Parathyroid adenoma (tissue), 2 donors: ENCODE results near the gene C14orf132.

Experiments used
- H2AFZ ChIP-seq: fragments of 300-600 bp; sonication (generic); one replicate; pipeline ENCODE4 v1.7.0; 2017; ENCODE audit warnings: antibody characterized with exemption, mild to moderate bottlenecking
- H3K27ac ChIP-seq: fragments of 300-600 bp; sonication (generic); one replicate; pipeline ENCODE4 v1.7.0; 2017
- H3K27me3 ChIP-seq: fragments of 300-600 bp; sonication (generic); one replicate; pipeline ENCODE4 v1.7.0; 2017; ENCODE audit warnings: low read length; ENCODE audit not compliant: control insufficient read depth, insufficient read depth
- H3K36me3 ChIP-seq: fragments of 300-600 bp; sonication (generic); one replicate; pipeline ENCODE4 v1.7.0; 2017; ENCODE audit warnings: low read length; ENCODE audit not compliant: control insufficient read depth, insufficient read depth
- H3K4me1 ChIP-seq: fragments of 300-600 bp; sonication (generic); one replicate; pipeline ENCODE4 v1.7.0; 2017; ENCODE audit warnings: control low read depth
- H3K4me2 ChIP-seq: fragments of 300-600 bp; sonication (generic); one replicate; pipeline ENCODE4 v1.7.0; 2017; ENCODE audit warnings: low read length
- H3K4me3 ChIP-seq: fragments of 300-600 bp; sonication (generic); one replicate; pipeline ENCODE4 v1.7.0; 2017; ENCODE audit warnings: low read depth, low read length
- H3K79me2 ChIP-seq: fragments of 300-600 bp; sonication (generic); one replicate; pipeline ENCODE4 v1.7.0; 2017; ENCODE audit warnings: control low read depth
- H3K9ac ChIP-seq: fragments of 300-600 bp; sonication (generic); one replicate; pipeline ENCODE4 v1.7.0; 2017; ENCODE audit warnings: mild to moderate bottlenecking
- H3K9me3 ChIP-seq: fragments of 300-600 bp; sonication (generic); one replicate; pipeline ENCODE4 v1.7.0; 2017; ENCODE audit warnings: low read length; ENCODE audit not compliant: control insufficient read depth
- TF ChIP-seq, protein P1 (sequence below): fragments of 300-600 bp; sonication (generic); IDR thresholded peaks from one replicate; pipeline ENCODE4 v1.7.0; 2017; ENCODE audit warnings: antibody characterized with exemption, mild to moderate bottlenecking
- donor health status: primary hyperparathyroidism.

The C14orf132 gene

DNA sequence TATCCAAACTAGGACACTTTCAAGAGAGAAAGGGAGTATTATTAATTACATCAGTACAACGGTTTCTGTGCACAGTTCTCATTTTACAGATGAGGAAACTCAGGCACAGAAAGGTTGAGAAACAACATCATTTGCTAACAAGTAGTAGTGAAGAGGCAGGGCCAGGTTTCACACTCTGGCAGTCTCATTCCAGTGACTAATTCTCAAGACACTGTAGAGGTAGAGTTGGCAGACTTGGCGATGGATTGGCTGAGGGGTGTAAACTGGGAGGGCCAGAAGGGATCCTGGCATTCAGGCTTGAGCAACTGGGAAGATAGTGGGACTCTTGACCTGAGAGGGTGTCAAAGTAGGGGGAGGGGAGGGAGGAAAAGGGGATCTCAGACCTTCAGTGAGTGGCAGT lies 91.7 kb downstream of the C14orf132 start:
- Histone ChIP-seq H3K4me1 (no peaks in the 10 kb centered on the region), H3K4me3 (no peak overlapping the region), H3K27me3 (no peaks in the 10 kb centered on the region), H3K79me2 (no peaks in the 10 kb centered on the region), H3K36me3 (no peaks in the 10 kb centered on the region), H3K27ac (no peak overlapping the region), H3K9ac (no peak overlapping the region), H3K4me2 (no peak overlapping the region), H3K9me3 (no peaks in the 10 kb centered on the region), H2AFZ (no peak overlapping the region)
- TF ChIP-seq, protein P1, sequence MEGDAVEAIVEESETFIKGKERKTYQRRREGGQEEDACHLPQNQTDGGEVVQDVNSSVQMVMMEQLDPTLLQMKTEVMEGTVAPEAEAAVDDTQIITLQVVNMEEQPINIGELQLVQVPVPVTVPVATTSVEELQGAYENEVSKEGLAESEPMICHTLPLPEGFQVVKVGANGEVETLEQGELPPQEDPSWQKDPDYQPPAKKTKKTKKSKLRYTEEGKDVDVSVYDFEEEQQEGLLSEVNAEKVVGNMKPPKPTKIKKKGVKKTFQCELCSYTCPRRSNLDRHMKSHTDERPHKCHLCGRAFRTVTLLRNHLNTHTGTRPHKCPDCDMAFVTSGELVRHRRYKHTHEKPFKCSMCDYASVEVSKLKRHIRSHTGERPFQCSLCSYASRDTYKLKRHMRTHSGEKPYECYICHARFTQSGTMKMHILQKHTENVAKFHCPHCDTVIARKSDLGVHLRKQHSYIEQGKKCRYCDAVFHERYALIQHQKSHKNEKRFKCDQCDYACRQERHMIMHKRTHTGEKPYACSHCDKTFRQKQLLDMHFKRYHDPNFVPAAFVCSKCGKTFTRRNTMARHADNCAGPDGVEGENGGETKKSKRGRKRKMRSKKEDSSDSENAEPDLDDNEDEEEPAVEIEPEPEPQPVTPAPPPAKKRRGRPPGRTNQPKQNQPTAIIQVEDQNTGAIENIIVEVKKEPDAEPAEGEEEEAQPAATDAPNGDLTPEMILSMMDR: no peak

DNA sequence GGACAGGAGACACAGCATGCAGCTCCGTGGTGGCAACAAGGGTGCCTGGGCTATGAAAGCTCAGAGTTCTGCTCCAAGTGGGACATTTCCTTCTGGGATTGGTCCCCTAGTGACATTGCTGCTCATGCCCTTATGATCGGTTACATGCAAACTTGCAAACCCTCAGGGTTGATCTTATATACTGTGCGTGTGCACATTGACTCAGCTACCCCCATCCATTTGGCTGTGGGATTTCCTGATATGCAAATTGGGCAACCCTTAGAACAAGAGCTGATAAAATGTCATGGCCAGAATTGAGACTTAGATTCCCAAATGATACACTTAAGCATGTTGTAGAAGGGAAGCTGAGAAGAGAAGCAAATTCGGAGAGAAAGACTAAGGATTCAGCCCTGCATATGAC lies 92.7 kb downstream of the C14orf132 start:
- Histone ChIP-seq H3K27me3 (no peaks in the 10 kb centered on the region), H3K36me3 (no peaks in the 10 kb centered on the region), H3K79me2 (no peaks in the 10 kb centered on the region), H3K4me3 (no peak overlapping the region), H3K4me1 (no peaks in the 10 kb centered on the region), H3K9me3 (no peaks in the 10 kb centered on the region), H3K9ac (no peak overlapping the region), H3K27ac (no peak overlapping the region), H3K4me2 (no peak overlapping the region), H2AFZ (no peak overlapping the region)
- TF ChIP-seq, protein P1: no peak

DNA sequence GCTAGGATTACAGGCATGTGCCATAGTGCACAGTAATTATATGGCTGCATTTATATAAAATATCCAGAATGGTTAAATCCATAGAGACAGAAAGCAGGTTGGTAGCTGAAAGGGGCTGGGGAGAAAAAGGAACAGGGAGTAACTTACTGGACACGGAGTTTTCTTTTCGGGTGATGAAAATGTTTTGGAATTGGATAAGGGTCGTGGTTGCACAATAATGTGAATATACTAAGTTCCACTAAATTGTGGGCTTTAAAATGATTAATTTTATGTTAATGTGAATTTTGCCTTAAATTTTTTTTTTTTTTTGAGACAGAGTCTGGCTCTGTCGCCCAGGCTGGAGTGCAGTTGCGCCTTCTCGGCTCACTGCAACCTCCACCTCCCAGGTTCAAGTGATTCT lies 95.3 kb downstream of the C14orf132 start:
- no peak overlapping the region for H3K27ac ChIP-seq
- H3K27me3 ChIP-seq: no peaks in the 10 kb centered on the region

DNA sequence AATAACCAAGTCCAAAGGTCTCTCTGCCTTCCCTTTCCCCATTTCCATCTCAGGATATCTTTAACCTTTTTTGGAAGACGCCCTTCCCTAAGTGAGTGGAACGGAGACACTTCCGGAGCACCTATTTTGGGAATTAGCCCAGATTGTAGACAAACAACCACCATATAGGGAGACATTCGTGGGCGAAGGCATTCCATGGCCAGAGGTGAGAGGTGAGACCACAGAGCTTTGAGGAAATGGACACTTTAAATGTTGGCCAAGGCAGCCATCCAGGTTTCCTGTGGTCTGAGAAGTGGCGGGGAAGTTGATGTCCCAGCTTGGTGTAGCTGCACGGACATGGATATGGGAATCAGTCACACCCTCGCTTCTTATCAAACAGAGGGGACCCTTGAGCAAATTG lies 96.1 kb downstream of the C14orf132 start:
- no peak overlapping the region for H3K4me2 ChIP-seq
- no peaks in the 10 kb centered on the region for H3K27me3 ChIP-seq
- TF ChIP-seq, protein P1: no peak
- no peaks in the 10 kb centered on the region for H3K79me2 ChIP-seq
- H2AFZ ChIP-seq: no peak overlapping the region
- no peak overlapping the region for H3K4me3 ChIP-seq
- H3K9ac ChIP-seq: no peak overlapping the region
- no peaks in the 10 kb centered on the region for H3K4me1 ChIP-seq
- no peaks in the 10 kb centered on the region for H3K9me3 ChIP-seq
- no peaks in the 10 kb centered on the region for H3K36me3 ChIP-seq
- H3K27ac ChIP-seq: peak overlapping the region; percentile 51

More for the DNA sequence above, 95.3 kb downstream of the C14orf132 start:
- TF ChIP-seq, protein P1: no peak
- H3K36me3 ChIP-seq: no peaks in the 10 kb centered on the region
- H3K9ac ChIP-seq: no peak overlapping the region
- no peaks in the 10 kb centered on the region for H3K4me1 ChIP-seq
- H3K79me2 ChIP-seq: no peaks in the 10 kb centered on the region
- no peak overlapping the region for H3K4me3 ChIP-seq
- no peaks in the 10 kb centered on the region for H3K9me3 ChIP-seq
- H2AFZ ChIP-seq: no peak overlapping the region
- no peak overlapping the region for H3K4me2 ChIP-seq

DNA sequence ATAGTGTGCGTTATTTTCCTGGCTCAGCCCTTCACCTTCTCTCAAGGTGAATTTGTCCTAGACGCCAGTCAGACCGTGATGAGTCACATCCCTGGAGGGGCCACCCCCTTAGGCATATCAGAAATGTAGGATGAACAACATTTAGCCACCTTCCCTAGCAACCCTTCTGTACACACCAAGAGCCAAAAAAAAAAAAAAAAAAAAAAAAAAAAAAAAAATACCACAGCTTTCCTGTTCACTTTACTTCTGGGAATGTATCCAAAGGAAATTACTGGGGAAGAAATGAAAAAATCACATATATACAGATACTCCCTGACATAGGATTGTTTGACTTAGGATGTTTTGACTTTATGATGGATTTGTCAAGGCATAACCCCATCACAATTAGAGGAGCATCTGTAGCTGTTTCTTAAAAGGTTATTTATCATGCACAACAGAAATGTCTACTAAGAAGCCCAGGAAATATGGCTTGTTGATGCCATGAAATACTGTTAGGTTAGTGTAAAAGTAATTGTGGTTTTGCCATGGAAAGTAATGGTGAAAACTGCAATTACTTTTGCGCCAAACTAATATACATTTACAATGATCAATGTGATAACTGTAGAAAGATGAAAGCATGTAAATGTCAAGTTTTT lies 97.3 kb downstream of the C14orf132 start:
- Histone ChIP-seq H3K79me2 (no peaks in the 10 kb centered on the region), H3K4me2 (no peak overlapping the region), H3K4me3 (no peak overlapping the region), H3K27me3 (no peaks in the 10 kb centered on the region), H3K9me3 (no peaks in the 10 kb centered on the region), H3K27ac (no peak overlapping the region), H3K4me1 (no peaks in the 10 kb centered on the region), H2AFZ (no peak overlapping the region), H3K9ac (no peak overlapping the region), H3K36me3 (no peaks in the 10 kb centered on the region)
- TF ChIP-seq, protein P1: no peak
